ENCODE measurements around the gene RNF157. TPM values are rescaled to one million over a fixed set of nuclear protein-coding genes. Genes with fewer than 3 reads are reported as not detected.
A peak's percentile ranks its signal among the peaks of the same experiment; 100 is the strongest.

RNF157 gene
- total and polyA plus RNA-seq, 2 of the 13 experiments (the other 11 are each of a cell fraction or from before 2014, with no cell fraction given): 0.44 to 1.5 TPM

DNA sequence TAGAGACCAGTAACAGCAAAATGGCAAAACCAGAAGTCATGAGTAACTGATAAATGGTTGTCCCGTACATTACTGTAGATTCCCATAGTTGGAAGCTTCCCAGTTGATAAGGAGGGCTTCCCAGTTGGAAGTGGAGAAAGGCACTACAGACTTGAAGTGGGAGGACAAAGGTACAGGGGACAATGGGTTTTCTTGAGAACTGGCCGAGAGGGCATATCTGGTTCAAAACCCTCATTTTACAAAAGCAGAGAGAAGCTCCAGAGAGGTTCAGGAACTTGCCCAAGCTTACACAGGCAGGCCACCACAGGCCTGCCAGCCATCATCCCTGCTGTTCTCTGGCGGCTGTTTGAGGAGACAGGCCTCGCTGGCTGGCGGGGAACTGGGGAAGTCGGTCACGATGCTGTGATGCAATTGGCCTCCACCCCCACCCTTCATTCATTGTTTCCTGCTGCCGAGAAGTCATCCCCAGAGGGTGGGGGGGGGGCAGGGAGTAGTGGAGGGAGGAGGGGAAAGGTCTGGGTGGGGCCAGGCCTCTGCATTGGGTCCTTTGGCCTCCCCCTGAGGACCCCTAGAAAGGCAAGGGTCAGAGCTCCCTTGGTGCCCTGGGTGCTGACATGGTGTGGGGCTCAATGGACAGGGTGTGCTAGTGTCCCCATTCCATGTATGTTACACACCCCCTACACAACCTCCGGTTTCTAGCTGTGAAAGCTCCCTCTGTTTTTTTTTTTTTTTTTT, 27.9 kb upstream of the RNF157 start:
- DNase-seq (ENCODE audit: low spot score): no peak
- no peak for ATAC-seq
- POLR2A ChIA-PET: interaction anchor here (0.7 to 5.2 kb wide), 5 partner anchors 9 to 137 kb away, joined by 3 to 27 read pairs (median 4); no protein-coding TSS in a partner anchor
- CTCF ChIA-PET (ENCODE audit: low intra/inter-chr PET ratio, low total read pairs): no interaction called here
- peaks cover 8 to 12% of the 10 kb centered on the region in 2 experiments; a peak in 3 of 5 replicates for H3K36me3 ChIP-seq (replicated peaks in 1 of 2; ENCODE audit: control insufficient read depth in 1 of 2, insufficient read depth in 2 of 2, low read length in 2 of 2)
- peak overlapping the region; percentile 5; the same call in 1 of the 2 replicates for H3K4me2 ChIP-seq (ENCODE audit: low read depth, low read length)
- peaks cover 61% of the 10 kb centered on the region for H3K4me1 ChIP-seq (ENCODE audit: insufficient read depth, low read length)
- no peaks in the 10 kb centered on the region; the same call in 1 of the 2 replicates for H4K20me1 ChIP-seq (ENCODE audit: insufficient read depth, low read length)
- intact Hi-C loops (cut with micrococcal nuclease; ENCODE audit: unreplicated experiment) (no loop called here), in situ Hi-C loops (cut with HindIII; ENCODE audit: extremely low pct_ligation_motif_present, low pct_unique_long_range_greater_than_20kb) (no loop called here)
- no peaks in the 10 kb centered on the region for H3K27me3 ChIP-seq (ENCODE audit: control insufficient read depth in 1 of 2, insufficient read depth in 2 of 2, low read length in 2 of 2)
- no TSS peak for BruUV-seq (replicated peaks)
- WGBS (ENCODE audit: low lambda C conversion rate): 82% methylated on average over 8 of the region's 9 CpGs
- peaks cover 25% of the 10 kb centered on the region for H3K79me2 ChIP-seq (ENCODE audit: insufficient read depth, low read length)
- H3K9ac ChIP-seq (ENCODE audit: insufficient read depth, low read depth, low read length): no peak overlapping the region
- H2AFZ ChIP-seq (ENCODE audit: low read length): no peak overlapping the region
- H3K4me3 ChIP-seq (replicated peaks in 1 of 3; ENCODE audit: insufficient read depth in 1 of 3, low read depth in 2 of 3, low read length in 3 of 3): no peak overlapping the region
- H3K9me3 ChIP-seq (ENCODE audit: low read length): no peaks in the 10 kb centered on the region
- no peak overlapping the region for H3K27ac ChIP-seq (ENCODE audit: extremely low read length, insufficient read depth, low read length)
- FAIRE-seq: no peak
- TF ChIP-seq IRF2 (CRISPR knock-in tag; IDR thresholded peaks at IDR 0.05) (no peak), SOX13 (IDR thresholded peaks at IDR 0.05) (no peak), SOX13 (CRISPR knock-in tag; conservative IDR thresholded peaks at IDR 0.05 in 1 of 2, IDR thresholded peaks at IDR 0.05 in 1 of 2) (peak in 1 of 2 experiments; percentile 12; a peak in 1 of 4 replicates), SP4 (CRISPR knock-in tag; IDR thresholded peaks at IDR 0.05) (no peak), ZBTB38 (CRISPR knock-in tag; IDR thresholded peaks at IDR 0.05) (0 out of 2 replicates have a peak, but pooled peaks have one; percentile 24), TBP (CRISPR knock-in tag; IDR thresholded peaks at IDR 0.05) (no peak), GTF3A (CRISPR knock-in tag; conservative IDR thresholded peaks at IDR 0.05) (no peak), CEBPG (CRISPR knock-in tag; IDR thresholded peaks at IDR 0.05) (peak; percentile 44), ZNF816 (CRISPR knock-in tag; IDR thresholded peaks at IDR 0.05; ENCODE audit: borderline replicate concordance) (no peak), ZFP90 (CRISPR knock-in tag; IDR thresholded peaks at IDR 0.05; ENCODE audit: borderline replicate concordance) (no peak), CEBPB (IDR thresholded peaks at IDR 0.05; ENCODE audit: borderline replicate concordance, low read depth, low read length) (peak; percentile 24; the same call in 1 of the 2 replicates), ZBTB3 (CRISPR knock-in tag; IDR thresholded peaks at IDR 0.05; ENCODE audit: borderline replicate concordance, low read depth) (no peak), TARDBP (CRISPR knock-in tag; IDR thresholded peaks at IDR 0.05) (no peak), DDIT3 (CRISPR knock-in tag; IDR thresholded peaks at IDR 0.05) (no peak), ZNF225 (CRISPR knock-in tag; IDR thresholded peaks at IDR 0.05) (no peak), RBFOX2 (IDR thresholded peaks at IDR 0.05; ENCODE audit: low read depth, low read length) (0 out of 2 replicates have a peak, but pooled peaks have one; percentile 19), GPN1 (CRISPR knock-in tag; IDR thresholded peaks at IDR 0.05; ENCODE audit: borderline replicate concordance) (no peak), ZNF431 (CRISPR knock-in tag; IDR thresholded peaks at IDR 0.05; ENCODE audit: borderline replicate concordance, low read depth) (no peak), CHD4 (IDR thresholded peaks at IDR 0.05; ENCODE audit: borderline replicate concordance, low read length) (no peak)
- TF ChIP-seq, protein P1, sequence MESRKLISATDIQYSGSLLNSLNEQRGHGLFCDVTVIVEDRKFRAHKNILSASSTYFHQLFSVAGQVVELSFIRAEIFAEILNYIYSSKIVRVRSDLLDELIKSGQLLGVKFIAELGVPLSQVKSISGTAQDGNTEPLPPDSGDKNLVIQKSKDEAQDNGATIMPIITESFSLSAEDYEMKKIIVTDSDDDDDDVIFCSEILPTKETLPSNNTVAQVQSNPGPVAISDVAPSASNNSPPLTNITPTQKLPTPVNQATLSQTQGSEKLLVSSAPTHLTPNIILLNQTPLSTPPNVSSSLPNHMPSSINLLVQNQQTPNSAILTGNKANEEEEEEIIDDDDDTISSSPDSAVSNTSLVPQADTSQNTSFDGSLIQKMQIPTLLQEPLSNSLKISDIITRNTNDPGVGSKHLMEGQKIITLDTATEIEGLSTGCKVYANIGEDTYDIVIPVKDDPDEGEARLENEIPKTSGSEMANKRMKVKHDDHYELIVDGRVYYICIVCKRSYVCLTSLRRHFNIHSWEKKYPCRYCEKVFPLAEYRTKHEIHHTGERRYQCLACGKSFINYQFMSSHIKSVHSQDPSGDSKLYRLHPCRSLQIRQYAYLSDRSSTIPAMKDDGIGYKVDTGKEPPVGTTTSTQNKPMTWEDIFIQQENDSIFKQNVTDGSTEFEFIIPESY (CRISPR knock-in tag; IDR thresholded peaks at IDR 0.05): peak; percentile 99
- TF ChIP-seq, protein P2, sequence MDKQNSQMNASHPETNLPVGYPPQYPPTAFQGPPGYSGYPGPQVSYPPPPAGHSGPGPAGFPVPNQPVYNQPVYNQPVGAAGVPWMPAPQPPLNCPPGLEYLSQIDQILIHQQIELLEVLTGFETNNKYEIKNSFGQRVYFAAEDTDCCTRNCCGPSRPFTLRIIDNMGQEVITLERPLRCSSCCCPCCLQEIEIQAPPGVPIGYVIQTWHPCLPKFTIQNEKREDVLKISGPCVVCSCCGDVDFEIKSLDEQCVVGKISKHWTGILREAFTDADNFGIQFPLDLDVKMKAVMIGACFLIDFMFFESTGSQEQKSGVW (CRISPR knock-in tag; IDR thresholded peaks at IDR 0.05; ENCODE audit: borderline replicate concordance): no peak
- TF ChIP-seq, protein P3, sequence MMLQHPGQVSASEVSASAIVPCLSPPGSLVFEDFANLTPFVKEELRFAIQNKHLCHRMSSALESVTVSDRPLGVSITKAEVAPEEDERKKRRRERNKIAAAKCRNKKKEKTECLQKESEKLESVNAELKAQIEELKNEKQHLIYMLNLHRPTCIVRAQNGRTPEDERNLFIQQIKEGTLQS (CRISPR knock-in tag; IDR thresholded peaks at IDR 0.05): 0 out of 2 replicates have a peak, but pooled peaks have one; percentile 21
